Activated CD4-positive, alpha-beta T cell treated with anti-CD3 and anti-CD28 coated beads, Interleukin-2, amount 10 ng/mL, durations not matched to agents 7 days and 5 days (primary cell): ENCODE measurements around the gene SYP. TPM values are rescaled to one million over a fixed set of nuclear protein-coding genes. Genes with fewer than 3 reads are reported as not detected.

Experiments used
- CTCF ChIA-PET: fragments of 350-600 bp; sonication (Branson Sonifier 250); formaldehyde crosslinking; loops from one replicate; lab custom pipeline; 2021; ENCODE audit warnings: antibody characterized with exemption; lab: Charles Lee
- POLR2A ChIA-PET: fragments of 350-600 bp; sonication (Branson Sonifier 250); formaldehyde crosslinking; loops from one replicate; lab custom pipeline; 2021; ENCODE audit warnings: antibody characterized with exemption; lab: Charles Lee
- DNase-seq: peaks from one replicate; pipeline ENCODE4 v3.0.0-alpha.2; 2020
- H3K27ac Mint-ChIP-seq: one replicate; pipeline ENCODE4 v1.8.0; 2021; ENCODE audit warnings: mild to moderate bottlenecking, moderate library complexity, mixed read lengths
- H3K27me3 Mint-ChIP-seq: one replicate; pipeline ENCODE4 v1.8.0; 2021; ENCODE audit warnings: mixed read lengths
- H3K36me3 Mint-ChIP-seq: one replicate; pipeline ENCODE4 v1.8.0; 2021; ENCODE audit warnings: low read depth, mixed read lengths
- H3K4me1 Mint-ChIP-seq: one replicate; pipeline ENCODE4 v1.8.0; 2021; ENCODE audit warnings: mixed read lengths
- H3K4me3 Mint-ChIP-seq: one replicate; pipeline ENCODE4 v1.8.0; 2021; ENCODE audit warnings: mild to moderate bottlenecking, moderate library complexity, mixed read lengths
- H3K9me3 Mint-ChIP-seq: one replicate; pipeline ENCODE4 v1.8.0; 2021; ENCODE audit warnings: mixed read lengths
- total RNA-seq, 2 experiments: library from RNA; stranded (reverse); gene quantifications; one replicate each; pipeline ENCODE4 v1.2.3, GENCODE V29; 2021

SYP gene
- total RNA-seq, 2 experiments from 2014 or later: 2.5 to 2.7 TPM

- H3K36me3 Mint-ChIP-seq: no peaks in the 10 kb centered on the region
- no peaks in the 10 kb centered on the region for H3K9me3 Mint-ChIP-seq
- CTCF ChIA-PET: no interaction called here
These were observed 2.4 kb downstream of the SYP start for GRCh38 chrX:49197543-49198087.

GRCh38 chrX:49193542-49193964 is 6.4 kb downstream of the SYP start:
- Mint-ChIP-seq H3K4me1 (peaks cover 45% of the 10 kb centered on the region), H3K9me3 (no peaks in the 10 kb centered on the region), H3K27me3 (peaks cover 6% of the 10 kb centered on the region), H3K4me3 (no peak overlapping the region), H3K27ac (peak overlapping the region; percentile 77), H3K36me3 (peaks cover 2% of the 10 kb centered on the region)
- CTCF ChIA-PET: interaction anchor here (0.9 to 1.6 kb wide), 4 partner anchors 9 to 77 kb away, joined by 3 to 4 read pairs (median 4); partner anchors contain the start of gene PPP1R3F
- POLR2A ChIA-PET: interaction anchor here (1.3 kb wide), 1 partner anchor 74 kb away, joined by 3 read pairs; no protein-coding TSS in a partner anchor
- DNase-seq: no peak

More at GRCh38 chrX:49197543-49198087, 2.4 kb downstream of the SYP start:
- POLR2A ChIA-PET: no interaction called here
- DNase-seq: no peak
- H3K27me3 Mint-ChIP-seq: peaks cover 6% of the 10 kb centered on the region
- peak overlapping the region; percentile 57 for H3K27ac Mint-ChIP-seq
- H3K4me3 Mint-ChIP-seq: no peak overlapping the region
- peaks cover 37% of the 10 kb centered on the region for H3K4me1 Mint-ChIP-seq

- Mint-ChIP-seq H3K36me3 (peaks cover 2% of the 10 kb centered on the region), H3K27ac (peak overlapping the region; percentile 60), H3K9me3 (no peaks in the 10 kb centered on the region), H3K4me3 (peak overlapping the region; percentile 49), H3K4me1 (peaks cover 44% of the 10 kb centered on the region), H3K27me3 (no peaks in the 10 kb centered on the region)
- peak; percentile 46 for DNase-seq
- ChIA-PET CTCF (interaction anchor here (0.6 to 1.6 kb wide), 13 partner anchors 9 to 561 kb away, joined by 3 to 5 read pairs (median 3); partner anchors contain the start of gene PPP1R3F), POLR2A (interaction anchor here (1.3 kb wide), 1 partner anchor 75 kb away, joined by 3 read pairs; no protein-coding TSS in a partner anchor)
These were observed 7.2 kb downstream of the SYP start for GRCh38 chrX:49192722-49193328.

GRCh38 chrX:49191574-49192011 is 8.4 kb downstream of the SYP start:
- Mint-ChIP-seq H3K9me3 (no peaks in the 10 kb centered on the region), H3K36me3 (peaks cover 2% of the 10 kb centered on the region), H3K4me3 (peak overlapping the region; percentile 99), H3K27me3 (no peaks in the 10 kb centered on the region), H3K4me1 (peaks cover 47% of the 10 kb centered on the region), H3K27ac (peak overlapping the region; percentile 96)
- CTCF ChIA-PET: interaction anchor here (0.9 to 1.4 kb wide), 5 partner anchors 17 to 81 kb away, joined by 3 to 5 read pairs (median 3); no protein-coding TSS in a partner anchor
- DNase-seq: no peak
- POLR2A ChIA-PET: interaction anchor here (0.7 kb wide), 1 partner anchor 688 kb away, joined by 4 read pairs; no protein-coding TSS in a partner anchor

- H3K27ac Mint-ChIP-seq: peak overlapping the region; percentile 96
- CTCF ChIA-PET: interaction anchor here (0.6 to 1.5 kb wide), 4 partner anchors 35 to 1840 kb away, joined by 3 to 4 read pairs (median 3); no protein-coding TSS in a partner anchor
- no peaks in the 10 kb centered on the region for H3K9me3 Mint-ChIP-seq
- peak; percentile 91 for DNase-seq
- H3K27me3 Mint-ChIP-seq: no peaks in the 10 kb centered on the region
- H3K4me1 Mint-ChIP-seq: peaks cover 50% of the 10 kb centered on the region
- H3K4me3 Mint-ChIP-seq: peak overlapping the region; percentile 99
- POLR2A ChIA-PET: interaction anchor here (0.6 to 0.7 kb wide), 3 partner anchors 29 to 689 kb away, joined by 3 to 4 read pairs (median 3); no protein-coding TSS in a partner anchor
- peaks cover 2% of the 10 kb centered on the region for H3K36me3 Mint-ChIP-seq
These were observed 9.0 kb downstream of the SYP start for GRCh38 chrX:49190821-49191573.

GRCh38 chrX:49189606-49190005 is 10.4 kb downstream of the SYP start:
- DNase-seq: no peak
- ChIA-PET POLR2A (no interaction called here), CTCF (interaction anchor here (1.5 kb wide), 1 partner anchor 689 kb away, joined by 3 read pairs; no protein-coding TSS in a partner anchor)
- peak overlapping the region; percentile 76 for H3K27ac Mint-ChIP-seq
- H3K4me1 Mint-ChIP-seq: peaks cover 49% of the 10 kb centered on the region
- H3K9me3 Mint-ChIP-seq: no peaks in the 10 kb centered on the region
- no peaks in the 10 kb centered on the region for H3K27me3 Mint-ChIP-seq
- peak overlapping the region; percentile 99 for H3K4me3 Mint-ChIP-seq
- peaks cover 2% of the 10 kb centered on the region for H3K36me3 Mint-ChIP-seq

- Mint-ChIP-seq H3K36me3 (peaks cover 2% of the 10 kb centered on the region), H3K27me3 (no peaks in the 10 kb centered on the region), H3K4me1 (peaks cover 51% of the 10 kb centered on the region), H3K9me3 (no peaks in the 10 kb centered on the region), H3K4me3 (no peak overlapping the region), H3K27ac (no peak overlapping the region)
- no peak for DNase-seq
- POLR2A ChIA-PET: no interaction called here
- CTCF ChIA-PET: interaction anchor here (1.2 kb wide), 1 partner anchor 11 kb away, joined by 3 read pairs; no protein-coding TSS in a partner anchor
These were observed 11.4 kb downstream of the SYP start for GRCh38 chrX:49188468-49189076.

- ChIA-PET POLR2A (no interaction called here), CTCF (interaction anchor here (1.2 kb wide), 1 partner anchor 10 kb away, joined by 3 read pairs; no protein-coding TSS in a partner anchor)
- peaks cover 3% of the 10 kb centered on the region for H3K36me3 Mint-ChIP-seq
- peaks cover 41% of the 10 kb centered on the region for H3K4me1 Mint-ChIP-seq
- no peak overlapping the region for H3K4me3 Mint-ChIP-seq
- H3K27ac Mint-ChIP-seq: no peak overlapping the region
- H3K27me3 Mint-ChIP-seq: no peaks in the 10 kb centered on the region
- H3K9me3 Mint-ChIP-seq: no peaks in the 10 kb centered on the region
- DNase-seq: no peak
These were observed 12.5 kb downstream of the SYP start for GRCh38 chrX:49187526-49187925.

GRCh38 chrX:49187028-49187394 is 13.0 kb downstream of the SYP start:
- no peaks in the 10 kb centered on the region for H3K27me3 Mint-ChIP-seq
- H3K4me3 Mint-ChIP-seq: peak overlapping the region; percentile 80
- H3K9me3 Mint-ChIP-seq: no peaks in the 10 kb centered on the region
- DNase-seq: no peak
- peak overlapping the region; percentile 64 for H3K27ac Mint-ChIP-seq
- peaks cover 38% of the 10 kb centered on the region for H3K4me1 Mint-ChIP-seq
- ChIA-PET CTCF (no interaction called here), POLR2A (no interaction called here)
- H3K36me3 Mint-ChIP-seq: peaks cover 8% of the 10 kb centered on the region

- Mint-ChIP-seq H3K4me3 (peak within 1 kb of the TSS; percentile 80), H3K27ac (peak within 1 kb of the TSS; percentile 84), H3K9me3 (no peaks in the 10 kb centered on the region), H3K4me1 (peaks cover 38% of the 10 kb centered on the region), H3K27me3 (no peaks in the 10 kb centered on the region), H3K36me3 (peaks cover 8% of the 10 kb centered on the region)
- POLR2A ChIA-PET: no interaction called here
- CTCF ChIA-PET: interaction anchor here (0.6 kb wide), 1 partner anchor 129 kb away, joined by 3 read pairs; no protein-coding TSS in a partner anchor
- peak; percentile 76 for DNase-seq
These were observed 13.6 kb downstream of the SYP start, which contains the start of gene PRICKLE3 for GRCh38 chrX:49186125-49187027. Gene PRICKLE3 (minus strand): TSS chrX:49186373. CDS start chrX:49186297, 76 bp downstream.
